ENCODE measurements around the gene AK3.

The AK3 gene

DNA sequence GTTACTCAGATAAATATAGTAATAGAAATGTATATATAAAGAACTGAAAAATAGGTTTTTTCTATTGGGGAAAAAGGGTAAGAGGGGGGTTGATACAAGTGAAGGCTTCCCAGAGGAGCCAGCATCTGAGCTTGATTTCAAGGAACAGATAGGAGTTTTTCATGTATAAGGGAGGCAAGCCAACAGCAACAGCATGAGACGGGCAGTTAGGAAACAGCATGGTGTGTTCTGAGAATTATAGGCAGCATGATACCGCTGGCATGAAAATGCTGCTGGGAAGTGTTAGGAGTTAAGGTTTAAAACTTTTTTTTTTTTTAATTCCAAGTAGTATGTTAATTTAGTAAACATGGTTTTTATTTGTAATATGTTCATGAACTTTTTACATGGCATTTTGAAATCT is 52.0 kb downstream of the AK3 start:
- H3K9ac ChIP-seq (ENCODE audit: low read depth in 1 of 2, low read length in 2 of 2), result no peak overlapping the region
- H3K4me1 ChIP-seq (ENCODE audit: control insufficient read depth in 1 of 2, insufficient read depth in 2 of 2, low read length in 2 of 2), result no peaks in the 10 kb centered on the region
- H3K27ac ChIP-seq (ENCODE audit: low read depth, low read length), result no peak overlapping the region
- H3K9me3 ChIP-seq (ENCODE audit: control insufficient read depth in 1 of 2, low read length in 2 of 2), result no peaks in the 10 kb centered on the region
- peaks cover 13 to 40% of the 10 kb centered on the region in 2 donors for H3K36me3 ChIP-seq (ENCODE audit: control insufficient read depth in 1 of 2, insufficient read depth in 2 of 2, low read length in 2 of 2)
- H3K27me3 ChIP-seq (ENCODE audit: control insufficient read depth in 1 of 2, insufficient read depth in 2 of 2, low read length in 2 of 2), result no peaks in the 10 kb centered on the region
- no peak overlapping the region for H3K4me3 ChIP-seq (ENCODE audit: low read depth in 1 of 2, low read length in 2 of 2)

DNA sequence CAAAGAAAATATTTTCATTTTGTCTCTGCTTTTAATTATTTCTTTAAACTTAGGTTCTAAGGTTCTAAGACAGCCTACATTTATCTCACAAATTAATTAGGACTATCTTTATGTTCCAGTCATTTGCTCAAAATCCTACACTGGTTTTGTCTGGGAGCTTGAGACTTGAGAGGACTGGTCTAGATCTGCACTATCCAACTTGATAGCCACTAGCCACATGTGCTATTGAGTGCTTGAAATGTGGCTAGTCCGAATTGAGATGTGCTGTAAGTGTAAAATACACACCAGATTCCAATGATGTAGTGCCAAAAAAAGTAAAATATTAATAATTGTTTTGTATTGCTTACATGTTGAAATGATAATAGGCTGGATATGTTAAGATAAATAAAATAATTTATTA is 54.4 kb downstream of the AK3 start:
- Histone ChIP-seq H3K36me3 (ENCODE audit: control insufficient read depth in 1 of 2, insufficient read depth in 2 of 2, low read length in 2 of 2) (peaks cover 12 to 34% of the 10 kb centered on the region in 2 donors), H3K27me3 (ENCODE audit: control insufficient read depth in 1 of 2, insufficient read depth in 2 of 2, low read length in 2 of 2) (no peaks in the 10 kb centered on the region), H3K9me3 (ENCODE audit: control insufficient read depth in 1 of 2, low read length in 2 of 2) (no peaks in the 10 kb centered on the region), H3K4me1 (ENCODE audit: control insufficient read depth in 1 of 2, insufficient read depth in 2 of 2, low read length in 2 of 2) (no peaks in the 10 kb centered on the region), H3K4me3 (ENCODE audit: low read depth in 1 of 2, low read length in 2 of 2) (no peak overlapping the region), H3K27ac (ENCODE audit: low read depth, low read length) (no peak overlapping the region), H3K9ac (ENCODE audit: low read depth in 1 of 2, low read length in 2 of 2) (no peak overlapping the region)

DNA sequence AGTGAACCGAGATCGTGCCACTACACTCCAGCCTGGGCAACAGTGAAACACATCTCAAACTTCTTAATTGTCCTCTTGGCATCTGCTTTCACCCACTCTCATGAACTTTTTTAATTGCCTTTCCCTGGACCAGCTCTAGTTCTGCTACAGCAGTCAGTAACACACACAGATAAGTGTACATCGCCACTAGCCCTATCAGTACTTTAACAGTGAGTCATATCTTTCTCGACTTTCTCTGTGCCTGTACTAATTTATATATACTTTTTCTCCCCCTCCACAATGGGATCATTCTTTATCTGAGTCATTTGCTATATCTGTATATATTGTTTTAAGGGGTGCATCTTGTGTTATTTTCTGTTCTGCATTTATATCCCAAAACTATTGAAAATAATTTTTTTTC is 54.9 kb downstream of the AK3 start:
- H3K36me3 ChIP-seq (ENCODE audit: control insufficient read depth in 1 of 2, insufficient read depth in 2 of 2, low read length in 2 of 2), result peaks cover 12 to 31% of the 10 kb centered on the region in 2 donors
- H3K4me1 ChIP-seq (ENCODE audit: control insufficient read depth in 1 of 2, insufficient read depth in 2 of 2, low read length in 2 of 2), result peaks cover under 1 to 3% of the 10 kb centered on the region in 2 donors

DNA sequence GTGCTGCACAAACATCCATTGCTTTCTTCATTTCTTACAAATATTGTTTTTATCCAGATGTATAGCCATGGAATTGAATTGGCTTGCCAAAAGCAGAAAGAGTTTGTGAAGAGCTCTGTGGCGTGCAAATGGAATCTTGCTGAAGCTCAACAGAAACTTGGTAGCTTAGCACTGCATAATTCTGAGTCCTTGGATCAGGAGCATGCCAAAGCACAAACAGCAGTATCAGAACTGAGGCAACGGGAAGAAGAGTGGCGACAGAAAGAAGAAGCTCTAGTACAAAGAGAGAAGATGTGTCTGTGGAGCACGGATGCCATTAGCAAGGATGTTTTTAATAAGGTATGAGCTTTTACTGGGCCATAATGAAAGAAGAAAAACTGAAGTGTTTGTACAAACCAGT is 56.2 kb downstream of the AK3 start:
- H3K27me3 ChIP-seq (ENCODE audit: control insufficient read depth in 1 of 2, insufficient read depth in 2 of 2, low read length in 2 of 2), result no peaks in the 10 kb centered on the region
- peaks cover 8 to 11% of the 10 kb centered on the region in 2 donors for H3K4me1 ChIP-seq (ENCODE audit: control insufficient read depth in 1 of 2, insufficient read depth in 2 of 2, low read length in 2 of 2)
- no peak overlapping the region for H3K27ac ChIP-seq (ENCODE audit: low read depth, low read length)
- H3K4me3 ChIP-seq (ENCODE audit: low read depth in 1 of 2, low read length in 2 of 2), result no peak overlapping the region
- H3K9ac ChIP-seq (ENCODE audit: low read depth in 1 of 2, low read length in 2 of 2), result no peak overlapping the region
- no peaks in the 10 kb centered on the region for H3K9me3 ChIP-seq (ENCODE audit: control insufficient read depth in 1 of 2, low read length in 2 of 2)
- H3K36me3 ChIP-seq (ENCODE audit: control insufficient read depth in 1 of 2, insufficient read depth in 2 of 2, low read length in 2 of 2), result peaks cover 6 to 19% of the 10 kb centered on the region in 2 donors

More for the DNA sequence above, 54.9 kb downstream of the AK3 start:
- H3K9ac ChIP-seq (ENCODE audit: low read depth in 1 of 2, low read length in 2 of 2), result no peak overlapping the region
- no peak overlapping the region for H3K4me3 ChIP-seq (ENCODE audit: low read depth in 1 of 2, low read length in 2 of 2)
- no peaks in the 10 kb centered on the region for H3K27me3 ChIP-seq (ENCODE audit: control insufficient read depth in 1 of 2, insufficient read depth in 2 of 2, low read length in 2 of 2)
- no peak overlapping the region for H3K27ac ChIP-seq (ENCODE audit: low read depth, low read length)
- no peaks in the 10 kb centered on the region for H3K9me3 ChIP-seq (ENCODE audit: control insufficient read depth in 1 of 2, low read length in 2 of 2)

DNA sequence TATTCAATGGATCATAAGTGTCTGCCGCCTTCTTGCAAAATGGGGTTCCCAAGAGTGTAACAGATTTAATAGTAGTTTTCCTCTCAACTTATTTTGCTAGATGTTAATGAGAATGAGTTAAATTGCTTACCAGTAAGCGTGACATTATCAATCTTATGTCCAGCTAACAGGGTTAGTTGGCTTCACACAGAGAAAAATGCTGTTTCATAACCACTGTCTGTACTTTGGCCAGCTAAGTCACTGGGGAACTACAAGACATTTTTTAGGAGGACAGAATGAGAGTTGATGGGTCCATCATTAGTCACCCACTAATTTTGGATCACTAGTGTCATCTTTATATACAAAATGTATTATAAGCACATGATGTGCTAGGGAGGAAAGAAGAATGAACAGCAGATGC is 60.3 kb downstream of the AK3 start:
- Histone ChIP-seq H3K4me3 (ENCODE audit: low read depth in 1 of 2, low read length in 2 of 2) (peak overlapping the region; percentile 76 to 93), H3K4me1 (ENCODE audit: control insufficient read depth in 1 of 2, insufficient read depth in 2 of 2, low read length in 2 of 2) (peaks cover 21 to 22% of the 10 kb centered on the region in 2 donors), H3K9ac (ENCODE audit: low read depth in 1 of 2, low read length in 2 of 2) (peak overlapping the region; percentile 58 to 98), H3K36me3 (ENCODE audit: control insufficient read depth in 1 of 2, insufficient read depth in 2 of 2, low read length in 2 of 2) (peaks cover under 1 to 8% of the 10 kb centered on the region in 2 donors), H3K27ac (ENCODE audit: low read depth, low read length) (no peak overlapping the region), H3K9me3 (ENCODE audit: control insufficient read depth in 1 of 2, low read length in 2 of 2) (no peaks in the 10 kb centered on the region), H3K27me3 (ENCODE audit: control insufficient read depth in 1 of 2, insufficient read depth in 2 of 2, low read length in 2 of 2) (no peaks in the 10 kb centered on the region)

DNA sequence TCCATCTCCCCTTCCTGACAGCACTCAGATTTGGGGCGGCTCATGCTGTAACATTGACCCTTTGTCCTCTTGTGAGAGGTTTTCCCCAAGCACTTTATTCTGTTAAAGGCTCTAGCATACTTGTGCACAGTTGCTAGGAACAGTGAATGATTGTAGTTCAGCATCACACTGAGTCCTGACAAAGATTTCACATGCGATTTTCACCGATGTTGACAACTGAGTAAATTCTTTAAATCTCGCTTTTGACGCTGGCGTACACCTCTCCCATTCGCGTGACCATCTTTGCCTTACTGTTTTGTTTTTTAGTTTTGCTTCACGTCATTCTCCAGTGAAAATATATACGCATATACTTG is 60.9 kb downstream of the AK3 start:
- H3K9ac ChIP-seq (ENCODE audit: low read depth in 1 of 2, low read length in 2 of 2), result peak overlapping the region; percentile 58 to 98
- no peaks in the 10 kb centered on the region for H3K27me3 ChIP-seq (ENCODE audit: control insufficient read depth in 1 of 2, insufficient read depth in 2 of 2, low read length in 2 of 2)
- peak overlapping the region; percentile 93 for H3K27ac ChIP-seq (ENCODE audit: low read depth, low read length)
- H3K36me3 ChIP-seq (ENCODE audit: control insufficient read depth in 1 of 2, insufficient read depth in 2 of 2, low read length in 2 of 2), result peaks cover 0 to 4% of the 10 kb centered on the region in 2 donors
- no peaks in the 10 kb centered on the region for H3K9me3 ChIP-seq (ENCODE audit: control insufficient read depth in 1 of 2, low read length in 2 of 2)
- peaks cover 21 to 22% of the 10 kb centered on the region in 2 donors for H3K4me1 ChIP-seq (ENCODE audit: control insufficient read depth in 1 of 2, insufficient read depth in 2 of 2, low read length in 2 of 2)
- peak overlapping the region; percentile 76 to 93 for H3K4me3 ChIP-seq (ENCODE audit: low read depth in 1 of 2, low read length in 2 of 2)

DNA sequence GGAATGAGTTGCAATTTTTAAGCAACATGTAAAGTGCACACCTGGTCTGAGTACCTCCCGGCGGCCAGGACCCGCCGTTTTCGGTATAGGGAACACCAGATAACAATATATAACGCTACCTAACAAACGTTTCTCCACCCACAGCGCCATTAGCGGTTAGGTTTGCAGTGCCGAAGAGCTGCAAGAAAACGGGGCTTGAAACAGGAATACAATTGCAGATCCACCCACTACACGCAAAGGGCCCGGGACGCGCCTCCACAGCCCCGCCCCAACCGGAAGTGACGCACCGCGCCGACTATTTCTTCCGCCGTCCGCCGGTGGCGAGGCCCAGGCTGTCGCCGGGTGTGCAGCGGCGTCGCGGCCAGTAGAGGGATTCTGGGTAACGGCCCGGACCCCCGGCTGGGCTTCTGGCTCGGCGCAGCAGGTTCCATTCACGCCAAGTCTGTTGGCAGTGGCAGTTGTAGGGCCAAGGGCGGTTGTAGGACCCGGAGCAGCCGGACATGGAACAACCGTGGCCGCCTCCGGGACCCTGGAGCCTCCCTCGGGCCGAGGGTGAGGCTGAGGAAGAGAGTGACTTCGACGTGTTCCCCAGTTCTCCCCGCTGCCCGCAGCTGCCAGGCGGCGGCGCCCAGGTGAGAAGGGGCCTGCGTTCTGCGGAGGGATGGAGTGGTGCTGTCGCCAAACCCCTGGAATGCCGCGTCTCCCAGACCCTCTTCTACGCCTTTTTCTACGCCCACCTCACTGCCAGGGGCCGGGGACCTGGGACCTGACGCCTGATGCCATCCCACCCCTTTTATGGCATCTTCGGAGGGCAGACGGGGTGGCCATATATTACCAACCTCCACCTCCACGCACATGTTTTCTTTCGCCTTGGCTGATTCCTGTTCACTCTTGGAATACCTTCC is 61.5 kb downstream of the AK3 start, which contains the start of gene CDC37L1:
Gene CDC37L1 (plus strand): TSS at position 302 of the 905 bp plus-strand sequence. CDS start 199 bp downstream, at position 501.
- Histone ChIP-seq H3K27me3 (ENCODE audit: control insufficient read depth in 1 of 2, insufficient read depth in 2 of 2, low read length in 2 of 2) (no peaks in the 10 kb centered on the region), H3K9ac (ENCODE audit: low read depth in 1 of 2, low read length in 2 of 2) (peak within 1 kb of the TSS; percentile 88 to 98), H3K27ac (ENCODE audit: low read depth, low read length) (peak within 1 kb of the TSS; percentile 93), H3K4me1 (ENCODE audit: control insufficient read depth in 1 of 2, insufficient read depth in 2 of 2, low read length in 2 of 2) (peaks cover 21 to 22% of the 10 kb centered on the region in 2 donors), H3K4me3 (ENCODE audit: low read depth in 1 of 2, low read length in 2 of 2) (peak within 1 kb of the TSS; percentile 76 to 93), H3K9me3 (ENCODE audit: control insufficient read depth in 1 of 2, low read length in 2 of 2) (no peaks in the 10 kb centered on the region), H3K36me3 (ENCODE audit: control insufficient read depth in 1 of 2, insufficient read depth in 2 of 2, low read length in 2 of 2) (no peaks in the 10 kb centered on the region)

DNA sequence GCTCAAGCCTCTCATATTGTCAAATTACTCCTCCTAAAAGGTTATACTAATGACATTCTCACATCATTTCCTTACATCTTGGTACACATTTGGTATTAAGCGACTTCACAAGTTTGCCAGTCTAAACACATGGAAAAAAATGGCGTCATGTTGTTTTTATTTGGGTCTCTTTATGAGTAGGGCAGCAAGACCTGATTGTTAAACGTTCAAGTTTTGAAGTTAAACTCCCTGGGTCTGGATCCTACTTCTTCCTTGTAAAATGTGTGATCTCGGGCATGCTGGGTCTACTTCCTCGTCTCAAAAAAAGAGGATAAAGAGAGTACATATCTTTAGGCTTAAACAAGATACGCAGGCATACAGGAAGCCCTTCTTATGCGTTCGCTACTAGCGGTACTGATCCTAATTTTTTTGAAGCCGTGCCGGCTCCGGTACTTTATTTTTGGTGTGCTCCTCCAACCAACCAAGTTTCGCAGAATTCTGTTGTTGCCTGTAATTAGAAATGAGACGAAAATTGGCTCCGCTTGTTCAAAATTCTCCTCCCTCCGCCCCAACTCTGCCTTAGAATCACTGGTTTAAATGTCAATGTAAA is 62.2 kb downstream of the AK3 start:
- Histone ChIP-seq H3K27me3 (ENCODE audit: control insufficient read depth in 1 of 2, insufficient read depth in 2 of 2, low read length in 2 of 2) (no peaks in the 10 kb centered on the region), H3K9ac (ENCODE audit: low read depth in 1 of 2, low read length in 2 of 2) (peak overlapping the region; percentile 88 to 98), H3K27ac (ENCODE audit: low read depth, low read length) (peak overlapping the region; percentile 93), H3K4me3 (ENCODE audit: low read depth in 1 of 2, low read length in 2 of 2) (peak overlapping the region; percentile 76 to 93), H3K36me3 (ENCODE audit: control insufficient read depth in 1 of 2, insufficient read depth in 2 of 2, low read length in 2 of 2) (no peaks in the 10 kb centered on the region), H3K4me1 (ENCODE audit: control insufficient read depth in 1 of 2, insufficient read depth in 2 of 2, low read length in 2 of 2) (peaks cover 21 to 22% of the 10 kb centered on the region in 2 donors), H3K9me3 (ENCODE audit: control insufficient read depth in 1 of 2, low read length in 2 of 2) (no peaks in the 10 kb centered on the region)

DNA sequence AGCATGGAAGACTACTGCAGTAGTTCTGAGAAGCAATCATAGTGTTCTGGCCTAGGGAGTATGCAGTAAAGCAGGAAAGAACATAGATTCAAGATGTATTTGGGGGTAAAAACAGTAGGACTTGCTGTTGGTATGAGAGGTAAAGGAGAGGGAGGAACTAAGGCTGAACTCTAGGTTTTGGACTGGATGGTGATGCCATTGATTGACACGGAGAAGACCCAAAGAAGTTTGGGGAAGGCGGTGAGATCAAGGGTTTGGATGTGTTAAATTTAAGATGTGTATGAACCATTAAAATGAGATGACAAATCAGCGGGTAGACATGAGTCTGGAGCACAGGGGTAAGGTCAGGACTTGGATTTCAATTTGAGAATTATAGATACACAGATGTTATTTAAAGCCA is 63.6 kb downstream of the AK3 start:
- no peaks in the 10 kb centered on the region for H3K27me3 ChIP-seq (ENCODE audit: control insufficient read depth in 1 of 2, insufficient read depth in 2 of 2, low read length in 2 of 2)

DNA sequence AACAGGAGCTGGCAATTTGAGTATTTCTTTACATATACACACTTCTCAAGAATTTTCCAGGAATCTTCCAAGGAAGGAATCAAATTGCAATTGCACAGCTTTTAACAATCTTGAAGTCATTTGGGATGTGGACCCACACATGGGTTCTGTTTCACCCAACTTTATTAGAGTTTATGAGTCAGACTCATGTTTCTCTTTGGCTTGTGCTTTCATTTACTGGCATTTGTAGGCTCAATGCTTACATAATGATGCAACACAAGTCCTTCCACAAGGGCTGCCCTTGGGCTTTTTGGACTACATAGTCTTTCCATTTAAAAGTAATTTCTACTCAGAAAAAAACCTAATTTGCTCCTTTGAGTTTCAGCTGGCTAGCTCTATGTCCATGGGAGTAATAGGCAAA is 66.2 kb downstream of the AK3 start:
- H3K27me3 ChIP-seq (ENCODE audit: control insufficient read depth in 1 of 2, insufficient read depth in 2 of 2, low read length in 2 of 2), result no peaks in the 10 kb centered on the region
- peaks cover 11 to 13% of the 10 kb centered on the region in 2 donors for H3K4me1 ChIP-seq (ENCODE audit: control insufficient read depth in 1 of 2, insufficient read depth in 2 of 2, low read length in 2 of 2)
- H3K9ac ChIP-seq (ENCODE audit: low read depth in 1 of 2, low read length in 2 of 2), result no peak overlapping the region
- H3K36me3 ChIP-seq (ENCODE audit: control insufficient read depth in 1 of 2, insufficient read depth in 2 of 2, low read length in 2 of 2), result no peaks in the 10 kb centered on the region
- no peak overlapping the region for H3K27ac ChIP-seq (ENCODE audit: low read depth, low read length)
- no peaks in the 10 kb centered on the region for H3K9me3 ChIP-seq (ENCODE audit: control insufficient read depth in 1 of 2, low read length in 2 of 2)
- H3K4me3 ChIP-seq (ENCODE audit: low read depth in 1 of 2, low read length in 2 of 2), result no peak overlapping the region

More for the DNA sequence above, 63.6 kb downstream of the AK3 start:
- Histone ChIP-seq H3K27ac (ENCODE audit: low read depth, low read length) (no peak overlapping the region), H3K9ac (ENCODE audit: low read depth in 1 of 2, low read length in 2 of 2) (no peak overlapping the region), H3K4me3 (ENCODE audit: low read depth in 1 of 2, low read length in 2 of 2) (no peak overlapping the region), H3K4me1 (ENCODE audit: control insufficient read depth in 1 of 2, insufficient read depth in 2 of 2, low read length in 2 of 2) (peaks cover 21 to 22% of the 10 kb centered on the region in 2 donors), H3K36me3 (ENCODE audit: control insufficient read depth in 1 of 2, insufficient read depth in 2 of 2, low read length in 2 of 2) (no peaks in the 10 kb centered on the region), H3K9me3 (ENCODE audit: control insufficient read depth in 1 of 2, low read length in 2 of 2) (no peaks in the 10 kb centered on the region)
